Ascending aorta (tissue), 2 donors: ENCODE results near the gene HOXD8. TPM values are rescaled to one million over a fixed set of nuclear protein-coding genes. Genes with fewer than 3 reads are reported as not detected.

Experiments
- DNase-seq, 2 donors: peaks; one replicate each; pipeline ENCODE4 v3.0.0-alpha.2; 2019; ENCODE audit warnings: low spot score in 2 of 2
- H3K27ac ChIP-seq, 2 donors: fragments of 200-600 bp; sonication (generic); one replicate each; pipeline ENCODE4 v1.5.1; 2016 to 2017; ENCODE audit warnings: mild to moderate bottlenecking in 1 of 2
- H3K27me3 ChIP-seq: fragments of 200-600 bp; sonication (generic); one replicate; pipeline ENCODE4 v1.5.1; 2017
- H3K36me3 ChIP-seq, 2 donors: fragments of 200-600 bp; sonication (generic); one replicate each; pipeline ENCODE4 v1.5.1; 2016
- H3K4me1 ChIP-seq, 2 donors: fragments of 200-600 bp; sonication (generic); one replicate each; pipeline ENCODE4 v1.5.1; 2016 to 2017; ENCODE audit warnings: mild to moderate bottlenecking in 1 of 2
- H3K4me3 ChIP-seq, 2 donors: fragments of 200-600 bp; sonication (generic); one replicate each; pipeline ENCODE4 v1.5.1; 2016 to 2017; ENCODE audit warnings: mild to moderate bottlenecking in 1 of 2
- H3K9me3 ChIP-seq, 2 donors: fragments of 200-600 bp; sonication (generic); one replicate each; pipeline ENCODE4 v1.5.1; 2016
- intact Hi-C: fragments of 100-400 bp; cut with DNase I; formaldehyde crosslinking; loops from one replicate; pipeline ENCODE4 v1.15.1; 2023
- total RNA-seq: library from RNA; depleted of rRNA; stranded (reverse); fragments of >200 nt; gene quantifications from one replicate; pipeline ENCODE4 v1.1.0, GENCODE V29; 2016
- TF ChIP-seq, protein P1 (sequence below), 3 experiments: fragments of 200-600 bp in 2 of 3; fragments of 450-650 bp in 1 of 3; sonication (generic) in 2 of 3; IDR thresholded peaks; one replicate each; pipeline ENCODE4 v1.5.1; 2016 to 2019; ENCODE audit warnings: antibody characterized with exemption in 3 of 3, mild to moderate bottlenecking in 1 of 3, moderate library complexity in 1 of 3

HOXD8 gene
- total RNA-seq = 19.8 TPM

DNA sequence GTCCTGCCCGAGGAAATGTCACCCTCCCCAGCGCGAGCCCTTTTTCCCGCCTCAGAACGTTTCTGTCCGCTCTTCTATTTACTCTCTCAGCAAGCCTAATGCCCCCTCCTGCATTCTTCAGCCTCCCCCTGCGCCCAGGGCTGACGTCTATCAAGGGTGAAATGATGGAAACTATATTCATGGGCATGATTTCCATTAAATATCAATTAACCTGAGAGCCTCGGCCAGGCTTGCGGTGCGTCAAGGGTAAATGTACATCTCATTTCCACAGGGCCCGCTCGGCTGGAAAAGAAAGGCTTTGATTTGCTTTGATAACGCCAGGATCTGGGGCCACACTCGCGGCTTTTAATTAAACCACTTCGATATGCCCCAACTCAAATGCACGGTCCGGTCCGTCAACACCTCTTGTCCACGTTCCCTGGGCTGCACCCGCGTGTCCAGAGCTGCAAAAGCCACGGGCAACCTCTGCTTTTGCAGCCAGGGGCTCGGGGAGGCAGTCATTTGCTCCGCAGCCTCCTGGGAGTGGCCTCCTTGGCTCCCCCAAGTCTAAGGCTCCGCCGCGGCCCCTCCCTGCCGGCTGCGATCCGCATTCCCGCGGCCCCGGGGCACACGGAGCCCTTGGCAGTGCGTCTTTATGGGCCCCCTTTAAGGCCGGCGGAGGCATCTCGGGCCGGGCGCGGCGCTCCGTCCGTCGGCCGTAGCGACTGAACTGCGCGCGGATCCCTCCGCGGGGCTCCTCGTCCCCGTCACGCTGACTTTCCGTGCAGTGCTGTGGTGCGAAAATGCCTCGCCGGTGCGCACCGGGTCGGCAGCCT is at the start of gene HOXD8:
Gene HOXD8, plus strand, starts transcription at position 724 of the 815 bp plus-strand sequence. CDS start 662 bp downstream, outside the sequence.
- H3K27me3 ChIP-seq = no peaks in the 10 kb centered on the region
- H3K36me3 ChIP-seq = no peaks in the 10 kb centered on the region
- H3K27ac ChIP-seq = peak within 1 kb of the TSS; percentile 89 to 96
- H3K4me1 ChIP-seq = peaks cover 0 to 5% of the 10 kb centered on the region in 2 donors
- intact Hi-C loops = loop anchor here (5.0 to 10.0 kb wide), 4 partner anchors 683 to 1206 kb away; no protein-coding TSS in a partner anchor
- no peaks in the 10 kb centered on the region for H3K9me3 ChIP-seq
- peak within 1 kb of the TSS; percentile 61 to 88 for H3K4me3 ChIP-seq
- peak in 1 of 2 donors; percentile 81 for DNase-seq
- TF ChIP-seq, protein P1, sequence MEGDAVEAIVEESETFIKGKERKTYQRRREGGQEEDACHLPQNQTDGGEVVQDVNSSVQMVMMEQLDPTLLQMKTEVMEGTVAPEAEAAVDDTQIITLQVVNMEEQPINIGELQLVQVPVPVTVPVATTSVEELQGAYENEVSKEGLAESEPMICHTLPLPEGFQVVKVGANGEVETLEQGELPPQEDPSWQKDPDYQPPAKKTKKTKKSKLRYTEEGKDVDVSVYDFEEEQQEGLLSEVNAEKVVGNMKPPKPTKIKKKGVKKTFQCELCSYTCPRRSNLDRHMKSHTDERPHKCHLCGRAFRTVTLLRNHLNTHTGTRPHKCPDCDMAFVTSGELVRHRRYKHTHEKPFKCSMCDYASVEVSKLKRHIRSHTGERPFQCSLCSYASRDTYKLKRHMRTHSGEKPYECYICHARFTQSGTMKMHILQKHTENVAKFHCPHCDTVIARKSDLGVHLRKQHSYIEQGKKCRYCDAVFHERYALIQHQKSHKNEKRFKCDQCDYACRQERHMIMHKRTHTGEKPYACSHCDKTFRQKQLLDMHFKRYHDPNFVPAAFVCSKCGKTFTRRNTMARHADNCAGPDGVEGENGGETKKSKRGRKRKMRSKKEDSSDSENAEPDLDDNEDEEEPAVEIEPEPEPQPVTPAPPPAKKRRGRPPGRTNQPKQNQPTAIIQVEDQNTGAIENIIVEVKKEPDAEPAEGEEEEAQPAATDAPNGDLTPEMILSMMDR (IDR thresholded peaks at IDR 0.05) = no peak

GRCh38 chr2:176079831-176080539 is 49.5 kb upstream of the HOXD8 start:
- Histone ChIP-seq H3K27ac (no peak overlapping the region), H3K27me3 (peaks cover 75% of the 10 kb centered on the region), H3K36me3 (no peaks in the 10 kb centered on the region), H3K4me1 (no peaks in the 10 kb centered on the region), H3K4me3 (peak overlapping the region; percentile 28 to 37), H3K9me3 (no peaks in the 10 kb centered on the region)
- no peak for DNase-seq
- TF ChIP-seq, protein P1 (IDR thresholded peaks at IDR 0.05) = peak; percentile 36 to 58 (median 54)
- intact Hi-C loops = loop anchor here (5.0 kb wide), 1 partner anchor 42 kb away; the partner anchor contains the start of gene HOXD9

DNA sequence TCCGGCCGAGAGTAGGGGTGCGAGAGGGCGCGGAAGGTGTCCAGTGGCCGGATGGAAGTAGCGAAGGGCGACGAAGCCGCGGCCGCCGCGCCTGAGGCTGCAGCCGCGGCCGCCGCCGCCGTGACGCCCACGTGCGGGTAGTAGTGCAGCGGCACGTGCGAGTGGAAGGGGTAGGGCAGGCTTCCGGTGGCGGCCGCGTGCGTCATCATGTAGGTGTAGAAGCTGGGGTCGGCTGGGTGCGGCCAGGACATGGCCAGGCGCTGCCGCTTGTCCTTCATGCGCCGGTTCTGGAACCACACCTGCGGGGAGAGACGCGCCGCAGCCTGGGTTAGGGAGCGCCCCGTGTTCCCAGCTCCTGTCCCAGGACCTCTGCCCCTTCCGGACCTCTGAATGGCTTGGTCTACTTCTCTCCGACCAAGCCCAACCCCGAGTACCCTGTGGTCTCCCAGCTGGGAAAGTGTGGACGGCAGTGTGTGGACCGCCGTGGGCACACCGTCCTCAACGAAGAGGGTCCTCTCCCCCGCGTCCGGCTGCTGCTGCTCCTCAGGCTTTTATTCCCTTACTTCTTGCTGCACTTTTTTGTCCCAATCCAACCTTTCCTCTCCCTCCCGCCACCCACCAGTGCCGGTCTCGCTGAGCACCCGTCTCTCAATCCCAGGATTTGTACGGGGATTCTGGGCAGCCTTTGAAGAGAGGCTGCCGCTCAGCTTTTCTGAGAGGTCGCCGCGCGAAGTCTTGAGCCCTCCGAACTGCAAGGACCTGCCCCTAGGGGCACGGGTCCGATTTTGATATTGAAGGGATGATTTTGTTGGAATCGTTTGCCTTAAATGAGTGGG is 48.7 kb upstream of the HOXD8 start:
- peak overlapping the region; percentile 25 to 37 for H3K4me3 ChIP-seq
- no peak overlapping the region for H3K27ac ChIP-seq
- DNase-seq = no peak
- no peaks in the 10 kb centered on the region for H3K36me3 ChIP-seq
- intact Hi-C loops = loop anchor here (5.0 kb wide), 1 partner anchor 42 kb away; the partner anchor contains the start of gene HOXD9
- no peaks in the 10 kb centered on the region for H3K9me3 ChIP-seq
- H3K27me3 ChIP-seq = peaks cover 73% of the 10 kb centered on the region
- no peaks in the 10 kb centered on the region for H3K4me1 ChIP-seq
- TF ChIP-seq, protein P1 (IDR thresholded peaks at IDR 0.05) = no peak

GRCh38 chr2:176081376-176081836 is 48.1 kb upstream of the HOXD8 start:
- peaks cover 79% of the 10 kb centered on the region for H3K27me3 ChIP-seq
- H3K4me3 ChIP-seq = no peak overlapping the region
- H3K36me3 ChIP-seq = no peaks in the 10 kb centered on the region
- DNase-seq = no peak
- TF ChIP-seq, protein P1 (IDR thresholded peaks at IDR 0.05) = no peak
- H3K9me3 ChIP-seq = no peaks in the 10 kb centered on the region
- intact Hi-C loops = loop anchor here (5.0 kb wide), 1 partner anchor 41 kb away; the partner anchor contains the start of gene HOXD9
- no peak overlapping the region for H3K27ac ChIP-seq
- H3K4me1 ChIP-seq = no peaks in the 10 kb centered on the region
